T-helper 1 cell treated with Interleukin-12 subunit alpha and Interleukin-12 subunit beta and Interleukin-4 antibody, amounts not matched to agents 30 μg/mL and 1 μg/mL, for 36 hours (primary cell): ENCODE measurements around the gene KAT6B.
A peak's percentile ranks its signal among the peaks of the same experiment; 100 is the strongest.

Source experiments
- H3K27ac Mint-ChIP-seq: one replicate; pipeline ENCODE4 v1.8.0; 2021; ENCODE audit warnings: mild to moderate bottlenecking, mixed read lengths
- H3K27me3 Mint-ChIP-seq: one replicate; pipeline ENCODE4 v1.8.0; 2021; ENCODE audit warnings: low read depth, mixed read lengths
- H3K36me3 Mint-ChIP-seq: one replicate; pipeline ENCODE4 v1.8.0; 2021; ENCODE audit warnings: low read depth, mixed read lengths
- H3K4me1 Mint-ChIP-seq: one replicate; pipeline ENCODE4 v1.8.0; 2021; ENCODE audit warnings: low read depth, mixed read lengths
- H3K4me3 Mint-ChIP-seq: one replicate; pipeline ENCODE4 v1.8.0; 2021; ENCODE audit warnings: mild to moderate bottlenecking, moderate library complexity, mixed read lengths
- H3K9me3 Mint-ChIP-seq: one replicate; pipeline ENCODE4 v1.8.0; 2021; ENCODE audit warnings: mixed read lengths

The KAT6B gene

DNA sequence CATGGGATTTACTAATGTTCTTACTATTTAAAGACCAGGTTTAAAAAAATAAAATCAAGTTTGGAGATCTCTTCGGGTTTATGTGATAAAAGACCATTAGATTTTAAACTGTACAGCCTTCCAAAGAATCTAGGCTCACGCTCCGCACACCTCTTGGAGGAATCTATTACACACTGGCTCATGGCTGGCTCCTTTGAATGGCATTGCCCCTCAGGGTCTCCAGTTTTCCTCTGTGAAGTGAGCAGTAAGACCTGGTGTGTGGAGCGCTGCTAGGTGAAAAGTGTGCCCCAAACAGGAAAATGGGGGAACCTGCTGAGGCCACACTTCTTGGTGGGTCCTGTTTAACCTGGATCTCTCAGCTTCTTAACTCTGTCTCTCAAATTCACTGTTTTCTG, 142.3 kb downstream of the KAT6B start:
- Mint-ChIP-seq H3K27ac (no peak overlapping the region), H3K9me3 (no peaks in the 10 kb centered on the region), H3K27me3 (no peaks in the 10 kb centered on the region), H3K36me3 (peaks cover 19% of the 10 kb centered on the region), H3K4me1 (peaks cover 20% of the 10 kb centered on the region), H3K4me3 (no peak overlapping the region)

DNA sequence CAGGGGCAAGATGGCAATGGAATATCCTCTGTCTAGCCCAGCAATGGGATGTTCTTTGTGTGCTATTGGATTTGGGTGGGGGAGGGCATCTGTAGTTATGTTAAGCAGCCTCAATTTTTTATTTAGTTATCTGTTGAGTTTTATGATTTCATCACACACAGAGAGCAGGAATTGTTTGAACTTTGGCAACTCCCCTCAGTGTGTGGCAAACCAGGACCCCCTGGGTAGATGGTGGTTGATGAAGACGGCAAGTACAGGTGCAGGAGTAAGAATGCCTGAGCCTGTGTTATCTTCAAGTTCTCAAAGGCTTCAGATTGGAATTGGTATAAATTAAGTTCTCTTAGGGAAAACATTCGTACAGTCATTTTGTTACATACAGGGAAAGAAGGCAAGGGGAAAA, 142.7 kb downstream of the KAT6B start:
- H3K4me1 Mint-ChIP-seq = peaks cover 18% of the 10 kb centered on the region
- no peaks in the 10 kb centered on the region for H3K27me3 Mint-ChIP-seq
- no peak overlapping the region for H3K27ac Mint-ChIP-seq
- H3K9me3 Mint-ChIP-seq = no peaks in the 10 kb centered on the region
- peaks cover 19% of the 10 kb centered on the region for H3K36me3 Mint-ChIP-seq
- no peak overlapping the region for H3K4me3 Mint-ChIP-seq

DNA sequence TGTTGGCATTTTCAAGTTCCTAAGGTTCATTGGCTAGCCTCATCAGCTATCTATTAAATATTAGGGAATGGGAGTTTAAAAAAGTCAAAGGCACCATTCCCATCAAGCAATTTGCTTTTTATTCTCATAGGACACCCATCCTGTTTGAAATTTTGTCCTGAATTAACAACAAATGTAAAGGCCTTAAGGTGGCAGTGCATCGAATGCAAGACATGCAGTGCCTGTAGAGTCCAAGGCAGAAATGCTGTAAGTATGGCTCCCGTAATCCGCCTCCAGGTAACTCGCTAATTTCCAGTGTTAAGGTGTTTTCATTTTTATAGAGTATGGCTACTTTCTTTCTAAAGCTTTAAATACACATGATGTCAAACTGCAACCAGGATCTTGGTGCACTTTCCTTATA, 143.1 kb downstream of the KAT6B start:
- Mint-ChIP-seq H3K27ac (no peak overlapping the region), H3K4me3 (no peak overlapping the region), H3K36me3 (peaks cover 19% of the 10 kb centered on the region), H3K9me3 (no peaks in the 10 kb centered on the region), H3K27me3 (no peaks in the 10 kb centered on the region), H3K4me1 (peaks cover 18% of the 10 kb centered on the region)

DNA sequence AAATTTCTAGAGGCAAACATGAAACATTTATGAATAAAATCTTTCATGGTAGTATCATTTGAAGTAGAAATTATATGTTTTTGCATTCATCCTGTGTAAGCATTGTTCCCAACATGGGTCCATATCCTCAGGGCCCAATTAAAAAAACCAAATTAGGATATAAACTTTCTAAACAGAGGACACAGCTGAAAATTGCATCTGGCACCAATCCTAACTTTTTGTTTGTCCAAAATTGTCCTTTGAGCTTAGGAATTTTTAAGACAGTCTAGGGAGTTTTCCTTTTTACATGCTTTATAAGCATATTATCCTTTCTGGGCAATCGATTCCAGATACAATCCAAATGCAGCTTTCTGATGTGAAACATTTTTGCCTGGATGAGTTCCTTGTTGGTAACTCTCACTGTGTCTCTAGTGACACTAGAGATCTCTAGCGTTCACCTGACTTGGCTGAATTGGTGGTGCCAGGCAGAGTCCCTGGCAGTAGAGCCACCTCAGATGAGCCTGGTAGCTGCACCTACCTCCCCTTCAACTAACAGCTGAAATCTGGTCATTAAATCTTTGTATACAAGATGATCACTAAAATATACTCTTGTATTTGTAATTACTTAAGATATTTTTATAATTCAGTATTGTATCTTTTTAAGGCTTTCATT, 147.5 kb downstream of the KAT6B start:
- H3K9me3 Mint-ChIP-seq = no peaks in the 10 kb centered on the region
- no peak overlapping the region for H3K27ac Mint-ChIP-seq
- peaks cover 32% of the 10 kb centered on the region for H3K36me3 Mint-ChIP-seq
- no peak overlapping the region for H3K4me3 Mint-ChIP-seq
- no peaks in the 10 kb centered on the region for H3K27me3 Mint-ChIP-seq
- peaks cover 37% of the 10 kb centered on the region for H3K4me1 Mint-ChIP-seq

DNA sequence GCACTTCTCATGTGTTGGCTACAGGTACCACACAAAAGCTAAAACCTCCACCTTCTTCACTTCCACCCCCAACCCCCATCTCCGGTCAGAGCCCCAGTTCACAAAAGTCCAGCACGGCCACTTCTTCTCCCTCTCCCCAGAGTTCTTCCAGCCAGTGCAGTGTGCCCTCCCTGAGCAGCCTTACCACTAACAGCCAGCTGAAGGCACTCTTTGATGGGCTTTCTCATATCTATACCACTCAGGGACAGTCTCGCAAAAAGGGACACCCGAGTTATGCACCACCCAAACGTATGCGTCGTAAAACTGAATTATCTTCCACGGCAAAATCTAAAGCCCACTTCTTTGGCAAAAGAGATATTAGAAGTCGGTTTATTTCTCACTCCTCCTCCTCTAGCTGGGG, 149.4 kb downstream of the KAT6B start:
- H3K4me3 Mint-ChIP-seq = no peak overlapping the region

DNA sequence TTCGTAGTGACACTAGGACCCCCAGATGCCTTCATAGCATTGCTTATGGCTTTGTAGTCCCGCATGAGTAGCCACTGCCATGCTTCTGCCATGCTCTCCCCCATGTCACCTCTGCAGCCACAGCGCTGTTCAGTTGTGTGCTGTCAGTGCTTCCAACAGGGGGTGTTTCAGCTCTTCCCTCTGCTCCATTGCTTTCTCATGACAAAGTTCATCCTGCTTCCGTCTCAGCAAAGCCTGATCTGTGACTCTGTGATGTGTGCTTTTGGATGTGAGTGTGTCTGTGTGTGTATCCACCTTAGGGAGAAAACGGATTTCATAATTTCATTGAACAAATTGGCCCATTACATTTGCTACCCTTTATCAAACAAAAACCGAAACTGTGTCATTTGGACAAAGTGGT, 150.2 kb downstream of the KAT6B start:
- Mint-ChIP-seq H3K4me1 (peaks cover 36% of the 10 kb centered on the region), H3K4me3 (no peak overlapping the region), H3K36me3 (peaks cover 37% of the 10 kb centered on the region), H3K27me3 (no peaks in the 10 kb centered on the region), H3K9me3 (no peaks in the 10 kb centered on the region), H3K27ac (no peak overlapping the region)

More for the DNA sequence above, 149.4 kb downstream of the KAT6B start:
- H3K4me1 Mint-ChIP-seq = peaks cover 33% of the 10 kb centered on the region
- no peaks in the 10 kb centered on the region for H3K27me3 Mint-ChIP-seq
- H3K27ac Mint-ChIP-seq = no peak overlapping the region
- H3K9me3 Mint-ChIP-seq = no peaks in the 10 kb centered on the region
- peaks cover 33% of the 10 kb centered on the region for H3K36me3 Mint-ChIP-seq

DNA sequence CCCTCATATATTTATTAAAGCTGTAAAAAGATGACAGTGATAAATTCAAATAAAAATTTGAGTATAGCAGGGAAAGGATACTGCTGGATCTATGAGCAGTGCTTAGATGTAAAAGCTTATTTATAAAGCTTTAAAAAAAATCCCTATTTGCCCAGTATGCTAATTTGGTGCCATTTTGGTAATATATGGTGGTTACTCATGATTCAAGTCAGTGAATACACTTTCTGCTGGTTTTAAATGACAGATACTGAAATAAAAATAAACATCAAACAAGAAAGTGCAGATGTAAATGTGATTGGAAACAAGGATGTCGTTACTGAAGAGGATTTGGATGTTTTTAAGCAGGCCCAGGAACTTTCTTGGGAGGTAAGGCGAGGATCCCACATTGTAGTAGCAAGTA, 150.7 kb downstream of the KAT6B start:
- Mint-ChIP-seq H3K36me3 (peaks cover 38% of the 10 kb centered on the region), H3K9me3 (no peaks in the 10 kb centered on the region), H3K27ac (peak overlapping the region; percentile 45), H3K4me3 (peak overlapping the region; percentile 40), H3K4me1 (peaks cover 39% of the 10 kb centered on the region), H3K27me3 (no peaks in the 10 kb centered on the region)

DNA sequence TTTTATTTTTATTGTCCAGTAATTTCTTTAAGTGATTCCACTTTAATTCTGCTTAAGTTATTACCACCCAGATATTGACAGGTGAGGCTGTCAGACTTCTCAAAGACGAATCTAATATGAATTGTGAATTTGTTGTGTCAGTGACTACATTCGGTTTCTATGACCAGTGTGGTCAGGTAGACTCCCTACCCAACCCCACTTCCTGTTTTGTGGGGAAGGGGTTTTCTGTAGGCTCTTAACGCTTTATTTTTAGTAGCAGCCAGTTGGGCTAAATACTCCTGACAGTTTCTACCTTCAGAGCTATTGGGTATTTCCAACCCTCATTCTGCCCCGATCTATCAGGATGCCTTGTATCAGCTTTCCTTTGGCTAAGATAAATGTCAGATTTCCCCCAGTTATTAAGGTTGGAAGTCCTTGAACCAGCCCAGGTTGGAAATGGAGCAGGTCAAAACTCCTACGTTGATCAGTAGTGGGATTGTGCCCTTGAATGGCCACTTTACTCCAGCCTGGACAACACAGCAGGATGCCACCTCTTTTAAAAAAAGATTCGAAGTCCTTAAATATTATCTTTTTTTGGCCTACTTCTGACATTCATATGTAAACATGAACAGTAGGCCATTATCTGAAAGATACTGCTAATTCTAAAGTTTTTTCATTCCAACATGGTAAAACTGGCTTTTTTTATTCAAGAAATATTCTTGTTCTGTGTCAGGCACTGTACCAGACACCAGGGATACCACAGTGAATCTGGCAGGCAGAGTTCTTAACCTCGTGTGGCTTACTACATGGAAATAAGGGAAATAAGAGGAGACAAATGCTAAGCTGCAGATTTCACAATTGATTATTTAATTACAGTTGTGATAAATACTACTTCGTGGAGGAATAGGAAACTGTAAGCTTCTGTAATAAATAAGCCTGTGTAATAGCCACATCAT, 151.8 kb downstream of the KAT6B start:
- peaks cover 46% of the 10 kb centered on the region for H3K36me3 Mint-ChIP-seq
- no peaks in the 10 kb centered on the region for H3K27me3 Mint-ChIP-seq
- peaks cover 46% of the 10 kb centered on the region for H3K4me1 Mint-ChIP-seq
- H3K9me3 Mint-ChIP-seq = no peaks in the 10 kb centered on the region
- peak overlapping the region; percentile 76 for H3K27ac Mint-ChIP-seq
- peak overlapping the region; percentile 59 for H3K4me3 Mint-ChIP-seq

DNA sequence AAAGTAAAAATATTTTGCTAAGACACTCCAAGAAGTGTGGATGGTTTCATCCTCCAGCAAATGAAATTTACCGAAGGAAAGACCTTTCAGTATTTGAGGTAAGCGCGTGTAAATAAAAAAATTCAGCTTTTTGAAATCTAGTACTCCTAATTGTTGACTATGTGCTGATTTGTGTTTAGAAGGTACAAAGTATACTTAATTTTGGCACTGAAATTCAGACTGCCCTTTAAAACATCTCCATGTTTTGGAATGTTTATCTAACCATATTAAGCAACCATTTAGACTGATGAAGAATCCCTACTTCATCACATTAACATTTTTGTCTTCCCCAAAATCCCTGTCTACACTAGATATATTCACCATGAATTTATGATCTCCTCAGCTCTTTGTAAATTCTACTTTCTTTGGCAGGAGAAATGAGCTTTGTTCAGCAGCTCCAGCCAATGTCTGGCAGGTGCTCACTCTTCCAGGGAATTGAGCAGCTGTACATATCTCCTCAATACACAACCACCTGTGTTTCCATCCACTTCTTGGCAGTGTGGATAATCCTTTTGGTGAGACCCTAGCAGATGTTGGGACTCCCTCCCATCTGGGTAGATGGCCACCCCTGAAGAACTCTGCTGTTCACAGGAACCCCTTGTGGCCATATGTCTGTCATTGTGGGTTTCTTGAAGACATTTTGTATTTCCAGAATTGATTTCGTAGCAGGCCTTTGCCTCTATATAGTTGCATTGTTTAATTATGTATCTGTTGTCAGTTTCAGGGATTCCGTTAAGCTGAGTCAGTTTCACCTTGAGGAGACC, 155.6 kb downstream of the KAT6B start:
- H3K4me3 Mint-ChIP-seq = no peak overlapping the region
- H3K27me3 Mint-ChIP-seq = no peaks in the 10 kb centered on the region
- no peak overlapping the region for H3K27ac Mint-ChIP-seq
- no peaks in the 10 kb centered on the region for H3K9me3 Mint-ChIP-seq
- peaks cover 37% of the 10 kb centered on the region for H3K4me1 Mint-ChIP-seq
- H3K36me3 Mint-ChIP-seq = peaks cover 46% of the 10 kb centered on the region

DNA sequence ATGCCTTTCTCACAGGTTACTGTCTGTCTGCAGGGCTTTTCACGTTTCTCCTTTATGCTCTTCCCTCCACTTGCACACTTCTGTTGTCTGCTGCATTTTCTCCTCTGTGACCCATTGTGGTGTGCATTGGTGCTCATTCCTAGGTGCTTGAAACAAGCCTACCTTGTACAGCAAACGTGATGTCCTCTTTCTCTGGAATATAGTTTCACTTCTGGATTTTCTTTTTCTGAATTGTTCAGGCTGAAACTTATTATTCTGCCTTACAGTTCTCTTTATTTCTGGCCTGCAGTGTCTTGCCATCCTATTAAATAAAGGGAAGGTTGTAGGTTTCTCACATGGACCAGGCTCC, 156.2 kb downstream of the KAT6B start:
- Mint-ChIP-seq H3K27ac (no peak overlapping the region), H3K4me1 (peaks cover 32% of the 10 kb centered on the region), H3K36me3 (peaks cover 43% of the 10 kb centered on the region), H3K27me3 (no peaks in the 10 kb centered on the region), H3K4me3 (no peak overlapping the region), H3K9me3 (no peaks in the 10 kb centered on the region)

DNA sequence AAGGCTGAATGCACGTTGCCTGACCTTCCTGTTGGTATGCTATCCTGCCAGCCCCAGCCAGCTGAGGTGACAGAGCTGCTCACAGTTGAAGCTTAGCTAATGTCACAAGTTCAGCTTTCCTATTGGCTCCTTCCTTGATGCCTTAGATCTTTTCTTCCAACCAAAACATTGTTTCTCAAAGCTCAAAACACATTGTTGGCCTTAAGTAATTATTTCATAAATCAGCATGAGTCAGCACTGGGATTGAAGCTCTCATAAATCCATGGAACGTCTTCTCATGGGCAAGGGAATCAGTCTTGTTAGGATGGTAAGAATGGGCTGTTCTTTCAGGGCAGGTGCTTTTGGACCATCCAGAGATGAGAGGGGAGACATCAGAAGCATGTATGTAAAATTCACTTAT, 157.0 kb downstream of the KAT6B start:
- H3K36me3 Mint-ChIP-seq = peaks cover 43% of the 10 kb centered on the region
- no peak overlapping the region for H3K4me3 Mint-ChIP-seq
- no peak overlapping the region for H3K27ac Mint-ChIP-seq
- H3K9me3 Mint-ChIP-seq = no peaks in the 10 kb centered on the region
- H3K4me1 Mint-ChIP-seq = peaks cover 30% of the 10 kb centered on the region
- no peaks in the 10 kb centered on the region for H3K27me3 Mint-ChIP-seq

DNA sequence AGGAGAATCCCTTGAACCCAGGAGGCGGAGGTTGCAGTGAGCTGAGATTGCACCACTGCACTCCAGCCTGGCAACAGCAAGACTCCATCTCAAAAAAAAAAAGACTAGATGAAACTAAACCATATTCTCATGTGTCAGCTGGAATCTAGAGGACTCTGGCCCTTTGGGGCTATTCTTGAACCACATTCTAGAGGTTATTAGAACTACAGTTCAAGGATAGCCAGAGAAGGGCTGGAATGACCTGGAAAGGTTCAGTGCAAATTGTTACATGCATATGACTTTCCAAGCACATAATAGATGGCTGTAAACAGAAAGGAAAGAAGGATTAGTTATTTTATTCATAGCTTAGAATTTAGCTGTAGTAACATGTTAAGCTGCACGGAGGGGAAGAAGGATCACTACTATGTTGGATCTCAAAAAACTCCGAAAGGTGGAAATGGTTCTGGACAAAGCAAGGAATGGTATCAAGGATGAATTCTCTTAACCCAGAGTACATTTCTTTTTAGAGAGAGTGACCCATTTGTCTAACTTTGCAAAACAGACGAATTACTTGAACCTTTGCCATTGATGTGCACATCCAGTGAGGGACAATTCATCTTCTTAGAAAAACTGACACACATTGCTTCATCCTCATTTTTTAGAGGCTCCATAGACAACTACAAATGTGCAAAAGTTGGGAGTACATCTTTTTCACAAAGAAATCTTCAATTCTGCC, 161.1 kb downstream of the KAT6B start:
- Mint-ChIP-seq H3K27ac (no peak overlapping the region), H3K9me3 (no peaks in the 10 kb centered on the region), H3K4me1 (peaks cover 25% of the 10 kb centered on the region), H3K4me3 (no peak overlapping the region), H3K36me3 (peaks cover 34% of the 10 kb centered on the region), H3K27me3 (no peaks in the 10 kb centered on the region)

DNA sequence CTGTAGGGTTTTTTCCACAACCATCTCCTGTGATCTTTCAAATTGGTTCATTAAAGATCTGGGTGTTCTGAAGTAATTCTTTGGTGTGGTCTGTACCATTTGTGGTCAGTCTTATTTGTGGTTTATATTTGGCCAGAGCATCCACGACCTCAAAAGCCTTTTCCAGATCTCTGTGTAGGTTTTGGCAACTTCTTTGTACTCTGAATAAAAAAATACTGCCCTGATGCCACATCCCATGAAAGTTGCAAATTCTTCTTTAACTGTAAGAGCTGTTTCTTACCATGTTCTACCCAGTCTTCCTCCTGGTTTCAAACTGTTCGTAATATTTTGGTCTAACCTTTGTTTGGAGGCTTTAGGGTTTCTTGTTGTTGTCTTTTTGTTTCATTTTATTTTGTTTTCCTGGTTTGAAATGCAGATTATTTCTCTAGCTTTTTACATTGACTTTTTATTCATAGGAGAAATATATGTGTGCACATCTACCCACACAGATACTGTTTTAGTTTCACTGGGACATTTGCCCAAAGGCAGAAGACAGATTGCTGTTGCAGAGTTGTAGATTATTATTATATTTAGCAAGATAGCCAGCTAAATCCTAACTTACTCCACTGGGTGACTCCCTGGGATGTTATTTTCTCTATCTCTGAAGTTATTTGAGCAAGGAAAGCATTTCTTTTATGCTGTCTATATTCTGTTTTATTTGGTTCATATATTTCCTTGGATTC, 161.8 kb downstream of the KAT6B start:
- H3K27ac Mint-ChIP-seq = peak overlapping the region; percentile 10
- H3K9me3 Mint-ChIP-seq = no peaks in the 10 kb centered on the region
- no peaks in the 10 kb centered on the region for H3K27me3 Mint-ChIP-seq
- peaks cover 33% of the 10 kb centered on the region for H3K36me3 Mint-ChIP-seq
- peaks cover 22% of the 10 kb centered on the region for H3K4me1 Mint-ChIP-seq
- no peak overlapping the region for H3K4me3 Mint-ChIP-seq
